T follicular helper cell (primary cell): ENCODE results near the gene AADACL2.

ENCODE experiments used
- DNase-seq: peaks from one replicate; pipeline ENCODE4 v3.0.0-alpha.2; 2020; ENCODE audit warnings: low read depth

AADACL2 gene

GRCh38 chr3:151804267-151804666 lies 70.5 kb downstream of the AADACL2 start:
- no peak for DNase-seq

GRCh38 chr3:151806838-151807237 lies 73.1 kb downstream of the AADACL2 start:
- no peak for DNase-seq
